Astrocyte (in vitro differentiated cells and primary cell): ENCODE results near the gene STT3B. TPM values are rescaled to one million over a fixed set of nuclear protein-coding genes. Genes with fewer than 3 reads are reported as not detected.

Experiments
- DNase-seq: peaks from one replicate; pipeline ENCODE4 v3.0.0-alpha.2; 2010; ENCODE audit warnings: low read depth
- FAIRE-seq: peaks from 2 replicates; lab custom pipeline; 2011; peaks lifted over from hg19 to GRCh38; lab: Jason Lieb, UNC
- H2AFZ ChIP-seq: 2 replicates; pipeline ENCODE4 v1.6.0; 2012; ENCODE audit warnings: low read depth, low read length, inconsistent platforms
- H3K27ac ChIP-seq: 2 replicates; pipeline ENCODE4 v1.5.1; 2011; ENCODE audit warnings: low read depth, low read length, inconsistent platforms
- H3K27me3 ChIP-seq: 2 replicates; pipeline ENCODE4 v1.6.0; 2011; ENCODE audit warnings: low read length, inconsistent platforms; ENCODE audit not compliant: insufficient read depth
- H3K36me3 ChIP-seq: 2 replicates; pipeline ENCODE4 v1.5.1; 2011; ENCODE audit warnings: low read length, inconsistent platforms; ENCODE audit not compliant: insufficient read depth
- H3K4me1 ChIP-seq: 2 replicates; pipeline ENCODE4 v1.5.1; 2011; ENCODE audit warnings: low read length, inconsistent platforms; ENCODE audit not compliant: insufficient read depth
- H3K4me2 ChIP-seq: 2 replicates; pipeline ENCODE4 v1.6.0; 2012; ENCODE audit warnings: low read length, inconsistent platforms
- H3K4me3 ChIP-seq: 2 replicates; pipeline ENCODE4 v1.5.1; 2011; ENCODE audit warnings: low read depth, mild to moderate bottlenecking, low read length, inconsistent platforms; ENCODE audit not compliant: insufficient read depth
- H3K79me2 ChIP-seq: 2 replicates; pipeline ENCODE4 v1.6.0; 2012; ENCODE audit warnings: mild to moderate bottlenecking, low read length, inconsistent platforms; ENCODE audit not compliant: insufficient read depth
- H3K9ac ChIP-seq: 2 replicates; pipeline ENCODE4 v1.6.0; 2012; ENCODE audit warnings: mild to moderate bottlenecking, low read length, inconsistent platforms
- H3K9me3 ChIP-seq: 2 replicates; pipeline ENCODE4 v1.5.1; 2012; ENCODE audit warnings: low read depth, mild to moderate bottlenecking, low read length, inconsistent platforms; ENCODE audit not compliant: insufficient read depth
- H4K20me1 ChIP-seq: 2 replicates; pipeline ENCODE4 v1.6.0; 2012; ENCODE audit warnings: low read length, inconsistent platforms; ENCODE audit not compliant: insufficient read depth
- H3K27ac Mint-ChIP-seq: one replicate; pipeline ENCODE4 v1.8.0; 2021; ENCODE audit warnings: mild to moderate bottlenecking, mixed read lengths; ENCODE audit not compliant: unreplicated experiment
- H3K27me3 Mint-ChIP-seq: one replicate; pipeline ENCODE4 v1.8.0; 2021; ENCODE audit warnings: low read depth, mixed read lengths; ENCODE audit not compliant: unreplicated experiment
- H3K36me3 Mint-ChIP-seq: one replicate; pipeline ENCODE4 v1.8.0; 2021; ENCODE audit warnings: low read depth, mixed read lengths; ENCODE audit not compliant: unreplicated experiment
- H3K4me1 Mint-ChIP-seq: one replicate; pipeline ENCODE4 v1.8.0; 2021; ENCODE audit warnings: low read depth, mixed read lengths; ENCODE audit not compliant: unreplicated experiment
- H3K4me3 Mint-ChIP-seq: one replicate; pipeline ENCODE4 v1.8.0; 2021; ENCODE audit warnings: mild to moderate bottlenecking, moderate library complexity, mixed read lengths; ENCODE audit not compliant: unreplicated experiment
- H3K9me3 Mint-ChIP-seq: one replicate; pipeline ENCODE4 v1.8.0; 2021; ENCODE audit warnings: mild to moderate bottlenecking, mixed read lengths; ENCODE audit not compliant: unreplicated experiment
- EZH2 ChIP-seq: IDR thresholded peaks from 2 replicates; pipeline ENCODE4 v1.6.1; 2012; ENCODE audit warnings: mild to moderate bottlenecking, low read length, inconsistent platforms; ENCODE audit not compliant: insufficient read depth
- total RNA-seq: library from RNA; stranded (reverse); gene quantifications from 2 replicates; pipeline ENCODE4 v1.2.1, GENCODE V29; 2021
- TF ChIP-seq, protein P1 (sequence below): IDR thresholded peaks from 2 replicates; pipeline ENCODE4 v1.5.1; 2011; ENCODE audit warnings: low read depth, mild to moderate bottlenecking, inconsistent platforms, low read length, moderate library complexity; ENCODE audit not compliant: insufficient read depth

STT3B gene
- total RNA-seq, 1 donor from 2014 or later = 156 TPM

DNA sequence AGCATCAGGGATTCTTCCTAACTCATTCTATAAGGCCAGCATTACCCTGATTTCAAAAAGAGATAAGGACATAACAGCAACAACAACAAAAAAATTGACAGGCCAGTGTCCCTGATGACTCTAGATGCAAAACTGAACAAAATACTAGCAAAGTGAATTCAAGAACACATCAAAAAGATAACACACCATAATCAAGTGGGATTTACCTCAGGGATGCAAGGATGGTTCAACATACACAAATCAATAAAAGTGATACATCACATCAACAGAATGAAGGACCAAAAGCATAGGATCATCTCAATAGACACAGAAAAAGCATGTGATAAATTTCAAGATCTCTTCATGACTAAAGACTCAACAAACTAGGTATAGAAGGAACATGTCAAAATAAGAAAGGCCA is 119.6 kb downstream of the STT3B start:
- Histone ChIP-seq H3K27me3 (no peaks in the 10 kb centered on the region), H3K36me3 (peaks cover 16% of the 10 kb centered on the region), H4K20me1 (no peaks in the 10 kb centered on the region), H3K27ac (no peak overlapping the region), H3K9ac (no peak overlapping the region), H3K4me2 (no peak overlapping the region), H3K9me3 (peaks cover 15% of the 10 kb centered on the region), H3K79me2 (no peaks in the 10 kb centered on the region), H3K4me3 (no peak overlapping the region), H2AFZ (no peak overlapping the region), H3K4me1 (no peaks in the 10 kb centered on the region)
- H3K4me3 Mint-ChIP-seq = no peak overlapping the region
- no peak for TF ChIP-seq EZH2
- TF ChIP-seq, protein P1, sequence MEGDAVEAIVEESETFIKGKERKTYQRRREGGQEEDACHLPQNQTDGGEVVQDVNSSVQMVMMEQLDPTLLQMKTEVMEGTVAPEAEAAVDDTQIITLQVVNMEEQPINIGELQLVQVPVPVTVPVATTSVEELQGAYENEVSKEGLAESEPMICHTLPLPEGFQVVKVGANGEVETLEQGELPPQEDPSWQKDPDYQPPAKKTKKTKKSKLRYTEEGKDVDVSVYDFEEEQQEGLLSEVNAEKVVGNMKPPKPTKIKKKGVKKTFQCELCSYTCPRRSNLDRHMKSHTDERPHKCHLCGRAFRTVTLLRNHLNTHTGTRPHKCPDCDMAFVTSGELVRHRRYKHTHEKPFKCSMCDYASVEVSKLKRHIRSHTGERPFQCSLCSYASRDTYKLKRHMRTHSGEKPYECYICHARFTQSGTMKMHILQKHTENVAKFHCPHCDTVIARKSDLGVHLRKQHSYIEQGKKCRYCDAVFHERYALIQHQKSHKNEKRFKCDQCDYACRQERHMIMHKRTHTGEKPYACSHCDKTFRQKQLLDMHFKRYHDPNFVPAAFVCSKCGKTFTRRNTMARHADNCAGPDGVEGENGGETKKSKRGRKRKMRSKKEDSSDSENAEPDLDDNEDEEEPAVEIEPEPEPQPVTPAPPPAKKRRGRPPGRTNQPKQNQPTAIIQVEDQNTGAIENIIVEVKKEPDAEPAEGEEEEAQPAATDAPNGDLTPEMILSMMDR = no peak
- no peaks in the 10 kb centered on the region for H3K27me3 Mint-ChIP-seq
- peaks cover 44% of the 10 kb centered on the region for H3K36me3 Mint-ChIP-seq
- H3K9me3 Mint-ChIP-seq = peaks cover 41% of the 10 kb centered on the region
- peaks cover under 1% of the 10 kb centered on the region for H3K4me1 Mint-ChIP-seq
- DNase-seq (no peak), FAIRE-seq (no peak)
- no peak overlapping the region for H3K27ac Mint-ChIP-seq

DNA sequence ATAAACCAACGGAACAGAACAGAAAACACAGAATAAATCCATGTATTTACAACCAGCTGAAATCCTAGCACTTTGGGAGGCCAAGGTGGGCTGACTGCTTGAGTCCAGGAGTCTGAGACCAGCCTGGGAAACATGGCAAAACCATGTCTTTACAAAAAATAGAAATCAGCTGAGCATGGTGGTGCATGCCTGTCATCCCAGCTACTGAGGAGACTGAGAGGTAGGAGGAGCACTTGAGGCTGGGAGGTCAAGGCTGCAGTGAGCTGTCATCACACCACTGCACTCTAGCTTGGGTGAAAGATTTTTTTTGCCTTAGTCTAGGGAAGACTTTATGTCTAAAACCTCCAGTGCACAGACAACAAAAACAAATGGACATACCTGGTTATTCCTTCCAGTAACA is 120.7 kb downstream of the STT3B start:
- TF ChIP-seq EZH2 = no peak
- TF ChIP-seq, protein P1 = no peak
- Mint-ChIP-seq H3K4me3 (no peak overlapping the region), H3K36me3 (peaks cover 35% of the 10 kb centered on the region)

DNA sequence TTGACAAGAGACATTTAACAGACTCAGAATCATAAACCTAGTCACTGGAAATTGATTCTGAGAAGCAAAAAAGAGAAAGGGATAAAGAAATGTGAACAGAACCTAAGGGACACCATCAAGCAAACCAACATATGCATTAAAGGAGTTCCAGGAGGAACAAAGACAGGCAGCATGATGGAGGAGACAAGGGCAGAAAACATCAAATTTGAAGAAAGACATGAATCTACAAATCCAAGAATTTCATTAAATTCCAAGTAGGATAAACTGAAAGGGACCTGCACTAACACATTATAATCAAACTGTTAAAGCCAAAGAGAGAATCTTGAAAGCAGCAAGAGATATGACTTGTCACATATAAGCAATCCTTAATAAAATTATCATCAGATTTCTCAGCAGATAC is 122.3 kb downstream of the STT3B start:
- Mint-ChIP-seq H3K36me3 (peaks cover 22% of the 10 kb centered on the region), H3K4me3 (no peak overlapping the region), H3K27ac (no peak overlapping the region), H3K27me3 (no peaks in the 10 kb centered on the region), H3K9me3 (peaks cover 22% of the 10 kb centered on the region), H3K4me1 (peaks cover 2% of the 10 kb centered on the region)
- DNase-seq (no peak), FAIRE-seq (no peak)
- no peaks in the 10 kb centered on the region for H3K36me3 ChIP-seq
- H2AFZ ChIP-seq = no peak overlapping the region
- peaks cover 5% of the 10 kb centered on the region for H3K9me3 ChIP-seq
- no peaks in the 10 kb centered on the region for H3K79me2 ChIP-seq
- H3K27ac ChIP-seq = no peak overlapping the region
- no peak overlapping the region for H3K4me3 ChIP-seq
- TF ChIP-seq, protein P1 = no peak
- no peak for TF ChIP-seq EZH2
- no peaks in the 10 kb centered on the region for H3K4me1 ChIP-seq
- no peak overlapping the region for H3K9ac ChIP-seq
- no peaks in the 10 kb centered on the region for H3K27me3 ChIP-seq
- no peak overlapping the region for H3K4me2 ChIP-seq
- H4K20me1 ChIP-seq = no peaks in the 10 kb centered on the region

More for the DNA sequence above, 120.7 kb downstream of the STT3B start:
- H3K27ac Mint-ChIP-seq = no peak overlapping the region
- H3K4me1 Mint-ChIP-seq = peaks cover 2% of the 10 kb centered on the region
- H4K20me1 ChIP-seq = no peaks in the 10 kb centered on the region
- no peaks in the 10 kb centered on the region for H3K27me3 Mint-ChIP-seq
- peaks cover 37% of the 10 kb centered on the region for H3K9me3 Mint-ChIP-seq
- DNase-seq = no peak
- H3K27me3 ChIP-seq = no peaks in the 10 kb centered on the region
- no peak overlapping the region for H3K4me2 ChIP-seq
- H3K36me3 ChIP-seq = peaks cover 5% of the 10 kb centered on the region
- no peak overlapping the region for H3K9ac ChIP-seq
- FAIRE-seq = no peak
- H2AFZ ChIP-seq = no peak overlapping the region
- H3K4me1 ChIP-seq = no peaks in the 10 kb centered on the region
- peaks cover 13% of the 10 kb centered on the region for H3K9me3 ChIP-seq
- no peak overlapping the region for H3K27ac ChIP-seq
- no peak overlapping the region for H3K4me3 ChIP-seq
- no peaks in the 10 kb centered on the region for H3K79me2 ChIP-seq
